Measurements from ENCODE around the gene GPC5. TPM values are rescaled to one million over a fixed set of nuclear protein-coding genes. Genes with fewer than 3 reads are reported as not detected.
A peak's percentile ranks its signal among the peaks of the same experiment; 100 is the strongest.

Gene GPC5
- total and polyA plus RNA-seq, 2 of the 8 experiments (the other 6 are each of a cell fraction or from before 2014, with no cell fraction given), result 0.20 to 0.39 TPM

DNA sequence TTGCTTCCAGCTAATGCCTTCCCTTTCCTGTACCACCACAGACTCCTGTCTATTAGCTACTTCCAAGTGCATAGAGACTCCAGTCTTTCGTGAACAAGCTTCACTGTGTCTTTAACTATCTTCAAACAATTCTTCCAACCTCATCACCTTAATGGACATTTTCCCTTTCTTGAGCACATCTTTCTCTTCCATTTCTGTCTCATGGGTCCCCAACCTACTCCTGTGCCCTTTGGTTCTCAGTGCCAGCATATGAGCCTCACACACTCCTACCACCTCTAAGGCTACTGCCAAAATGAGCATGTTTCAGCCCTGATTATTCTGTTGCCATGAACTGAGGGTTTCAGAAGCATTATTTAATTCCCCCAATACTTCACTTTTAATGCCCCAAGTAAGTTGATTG, 360.3 kb downstream of the GPC5 start:
- H3K27me3 ChIP-seq (replicated peaks in 1 of 4; ENCODE audit: control insufficient read depth in 3 of 4, extremely low read depth in 1 of 4, insufficient read depth in 3 of 4, low read length in 3 of 4), result no peaks in the 10 kb centered on the region
- no peaks in the 10 kb centered on the region for H3K23me2 ChIP-seq (ENCODE audit: low read depth, low read length)
- H3K4me1 ChIP-seq (replicated peaks in 1 of 4; ENCODE audit: control insufficient read depth in 3 of 4, insufficient read depth in 4 of 4, low read length in 3 of 4), result no peaks in the 10 kb centered on the region
- H3K9ac ChIP-seq (replicated peaks in 1 of 4; ENCODE audit: extremely low read depth in 1 of 4, low read depth in 3 of 4, low read length in 3 of 4), result no peak overlapping the region
- H3K4me2 ChIP-seq (ENCODE audit: insufficient read depth in 1 of 2, low read depth in 2 of 2, low read length in 2 of 2), result no peak overlapping the region
- peak overlapping the region; percentile 8; the same call in 1 of the 2 replicates for H2AFZ ChIP-seq (ENCODE audit: low read length)
- no peak overlapping the region for H2BK15ac ChIP-seq (ENCODE audit: low read length)
- no peak overlapping the region for H2BK20ac ChIP-seq (ENCODE audit: low read length)
- H3K4me3 ChIP-seq (ENCODE audit: extremely low read depth in 1 of 4, insufficient read depth in 2 of 4, low read depth in 3 of 4, low read length in 4 of 4), result no peak overlapping the region
- 89% methylated on average over 1 of the region's 1 CpG; no CpG with 5 or more reads in 1 of the 2 experiments for WGBS, 2 experiments (ENCODE audit: extremely low coverage in 1 of 2, insufficient coverage in 1 of 2, insufficient read length in 1 of 2, insufficient replicate concordance in 2 of 2, low coverage in 1 of 2, low lambda C conversion rate in 2 of 2, missing lambda C conversion rate in 1 of 2)
- H3K23ac ChIP-seq (ENCODE audit: insufficient read length), result no peak overlapping the region
- H4K91ac ChIP-seq (replicated peaks; ENCODE audit: insufficient read length, low read length), result no peak overlapping the region
- no peaks in the 10 kb centered on the region for H3K79me2 ChIP-seq (ENCODE audit: control insufficient read depth in 1 of 2, insufficient read depth in 2 of 2, low read length in 2 of 2)
- no peak overlapping the region for H2BK120ac ChIP-seq (replicated peaks; ENCODE audit: low read depth, low read length)
- no peak overlapping the region for H3K27ac ChIP-seq (ENCODE audit: low read depth, low read length)
- H2AK5ac ChIP-seq (ENCODE audit: low read depth, low read length), result no peak overlapping the region
- FAIRE-seq (no peak), DNase-seq (ENCODE audit: low read depth in 1 of 2, low spot score in 2 of 2) (no peak)
- no peak overlapping the region for H4K5ac ChIP-seq (ENCODE audit: insufficient read length, low read depth, low read length)
- no peaks in the 10 kb centered on the region for H3K36me3 ChIP-seq (ENCODE audit: control insufficient read depth in 2 of 4, insufficient read depth in 4 of 4, low read length in 3 of 4)
- ChIA-PET CTCF (ENCODE audit: partially characterized antibody) (interaction anchor here (1.0 kb wide), 1 partner anchor 19 kb away, joined by 3 read pairs; no protein-coding TSS in a partner anchor), POLR2A (ENCODE audit: partially characterized antibody) (no interaction called here)
- H3K14ac ChIP-seq (ENCODE audit: insufficient read length), result no peak overlapping the region
- no peak overlapping the region for H3K56ac ChIP-seq (replicated peaks; ENCODE audit: insufficient read length, low read depth, low read length)
- 0 out of 2 replicates have a peak overlapping the region, but pooled peaks have one; percentile 27 for H2BK12ac ChIP-seq (ENCODE audit: low read depth, low read length)
- H4K8ac ChIP-seq (ENCODE audit: extremely low read depth, insufficient read depth, low read length), result no peak overlapping the region
- H3K9me3 ChIP-seq (ENCODE audit: insufficient read depth in 2 of 2, low read depth in 1 of 2, low read length in 1 of 2), result no peaks in the 10 kb centered on the region
- no peak overlapping the region for H2BK5ac ChIP-seq (ENCODE audit: low read depth, low read length)
- H3K4ac ChIP-seq (replicated peaks; ENCODE audit: insufficient read length, low read depth, low read length), result no peak overlapping the region
- no peaks in the 10 kb centered on the region for H3K79me1 ChIP-seq (ENCODE audit: low read depth, low read length)
- H4K20me1 ChIP-seq (replicated peaks in 1 of 2; ENCODE audit: control insufficient read depth in 1 of 2, insufficient read depth in 2 of 2, low read length in 2 of 2), result no peaks in the 10 kb centered on the region
- no peak overlapping the region for H3K18ac ChIP-seq (ENCODE audit: extremely low read depth, low read length)
- TF ChIP-seq SIN3A (conservative IDR thresholded peaks at IDR 0.05 in 1 of 2, IDR thresholded peaks at IDR 0.05 in 1 of 2; ENCODE audit: low read depth in 1 of 2, low read length in 2 of 2) (no peak), GABPA (IDR thresholded peaks at IDR 0.05; ENCODE audit: borderline replicate concordance, insufficient read depth, low read length) (no peak), NRF1 (IDR thresholded peaks at IDR 0.05; ENCODE audit: low read depth, low read length) (no peak), KDM4A (IDR thresholded peaks at IDR 0.05; ENCODE audit: low read depth, low read length, severe bottlenecking) (no peak), SRF (IDR thresholded peaks at IDR 0.05; ENCODE audit: low read depth, low read length) (no peak), SIX5 (IDR thresholded peaks at IDR 0.05; ENCODE audit: low read depth, low read length) (no peak)

Measured in H1 (cell line).